NCI-H446 treated with DMSO at 0.1 percent for 48 hours (cell line): ENCODE measurements around the gene EGFLAM.
"Not testable (repeated sequence)": the region's sequence is repeated elsewhere in the genome, so short reads cannot be mapped to it uniquely, and the experiment has no call there.

Experiments used
- DNase-seq: peaks from one replicate; lab custom pipeline; 2025; lab: John Stamatoyannopoulos, UW

EGFLAM gene

DNA sequence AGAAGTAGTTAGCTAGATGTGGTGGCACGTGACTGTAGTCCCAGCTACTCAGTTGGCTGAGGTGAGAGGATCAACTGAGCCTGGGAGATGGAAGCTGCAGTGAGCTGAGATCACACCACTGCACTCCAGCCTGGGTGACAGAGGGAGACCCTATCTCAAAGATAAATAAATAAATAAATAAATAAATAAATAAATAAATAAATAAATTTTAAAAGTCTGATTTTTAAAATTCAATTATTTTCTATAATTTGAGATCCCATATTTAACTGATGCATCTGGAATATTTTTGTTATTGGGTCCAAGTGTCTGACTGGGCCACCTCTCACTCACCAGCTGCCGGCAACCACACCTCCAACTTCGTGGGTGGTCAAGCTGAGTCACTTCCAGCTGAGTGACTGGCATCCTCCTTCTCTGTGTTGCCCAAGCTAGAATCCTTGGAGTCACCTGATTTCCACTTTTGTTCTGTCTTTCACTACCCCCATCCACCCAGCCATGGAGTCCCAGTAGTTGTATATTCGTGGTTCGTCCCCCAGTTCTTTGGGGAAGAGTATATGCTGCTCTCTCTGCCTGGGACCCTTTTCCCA lies 70.9 kb downstream of the EGFLAM start:
- no peak for DNase-seq

DNA sequence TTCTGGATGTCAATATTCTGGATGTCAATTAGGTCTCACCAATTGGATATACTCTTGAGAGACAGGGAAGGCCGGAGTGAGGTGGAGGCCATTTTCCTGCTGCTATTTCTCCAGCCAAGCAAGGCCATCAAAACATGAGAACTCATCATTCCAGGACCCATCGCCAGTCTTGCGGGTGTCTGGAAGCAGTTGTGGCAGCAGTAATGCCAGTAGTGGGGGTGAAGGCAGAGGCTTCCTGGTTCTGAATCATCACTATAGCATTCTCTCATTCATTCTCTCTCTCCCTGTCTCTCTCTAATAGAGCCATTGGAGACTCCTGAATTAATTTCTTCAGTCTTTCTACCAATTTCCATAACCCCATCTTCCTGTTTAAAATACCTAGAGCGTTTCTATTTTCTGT lies 71.8 kb downstream of the EGFLAM start:
- no peak for DNase-seq

DNA sequence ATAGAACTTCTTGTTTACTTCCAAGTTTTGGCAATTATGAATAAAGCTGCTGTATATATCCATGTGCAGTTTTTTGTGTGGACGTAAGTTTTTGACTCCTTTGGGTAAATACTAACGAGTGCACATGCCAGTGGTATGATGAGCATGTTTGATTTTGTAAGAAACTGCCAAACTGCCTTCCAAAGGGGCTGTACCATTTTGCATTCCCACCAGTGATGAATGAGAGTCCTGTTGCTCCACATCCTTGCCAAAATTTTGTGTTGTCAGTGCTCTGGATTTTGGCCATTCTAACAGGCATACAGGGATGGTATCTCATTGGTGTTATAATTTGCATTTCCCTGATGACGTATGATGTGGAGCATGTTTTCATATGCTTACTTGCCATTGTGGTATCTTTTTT lies 73.5 kb downstream of the EGFLAM start:
- DNase-seq, result no peak

DNA sequence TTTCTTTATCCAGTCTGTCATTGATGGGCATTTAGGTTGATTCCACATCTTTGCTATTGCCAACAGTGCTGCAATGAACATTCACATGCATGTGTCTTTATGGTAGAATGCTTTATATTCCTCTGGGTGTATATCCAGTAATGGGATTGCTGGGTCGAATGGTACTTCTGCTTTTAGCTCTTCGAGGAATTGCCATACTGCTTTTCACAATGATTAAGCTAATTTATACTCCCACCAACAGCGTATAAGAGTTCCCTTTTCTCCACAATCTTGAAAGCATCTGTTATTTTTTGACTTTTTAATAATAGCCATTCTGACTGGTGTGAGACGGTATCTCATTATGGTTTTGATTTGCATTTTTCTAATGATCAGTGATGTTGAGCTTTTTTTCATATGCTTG lies 74.8 kb downstream of the EGFLAM start:
- not testable (repeated sequence) for DNase-seq

DNA sequence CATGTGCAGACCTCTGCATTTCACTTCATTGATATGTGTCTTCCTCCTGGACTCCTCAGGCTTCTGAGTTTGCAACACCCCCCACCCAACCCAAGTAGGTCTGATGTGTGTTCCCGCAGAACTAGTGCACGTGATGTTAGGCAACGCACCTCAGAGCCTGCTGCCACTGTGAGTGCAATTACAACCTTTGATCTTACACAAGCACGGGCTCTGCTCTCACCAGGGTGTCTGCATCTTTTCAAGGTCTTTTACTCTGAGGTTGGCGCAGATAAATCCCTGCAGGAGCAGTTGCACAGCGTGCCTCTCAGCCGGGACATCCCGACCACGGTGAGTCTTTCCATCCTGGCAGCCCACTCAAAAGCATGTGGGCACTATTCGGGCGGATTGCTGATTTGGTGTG lies 80.1 kb downstream of the EGFLAM start:
- DNase-seq, result no peak

DNA sequence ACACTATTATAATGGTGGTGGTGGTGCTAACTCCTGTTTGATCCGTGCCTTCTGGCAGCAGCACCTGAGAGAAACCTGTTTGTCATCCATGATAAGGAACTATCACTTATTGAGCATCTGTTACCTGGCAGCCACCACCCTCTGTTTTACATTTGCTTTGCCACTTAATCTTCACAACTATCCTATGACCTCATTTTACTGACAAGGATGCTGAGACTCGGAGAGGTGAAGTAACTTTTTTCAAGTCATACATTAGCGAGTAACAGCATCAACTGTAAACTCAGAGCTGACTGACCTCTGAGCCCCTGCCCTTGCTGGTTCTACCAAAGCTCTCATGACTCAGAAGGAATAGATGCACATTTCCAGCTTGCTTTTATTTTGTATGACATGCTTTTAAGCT lies 81.1 kb downstream of the EGFLAM start:
- DNase-seq, result no peak

DNA sequence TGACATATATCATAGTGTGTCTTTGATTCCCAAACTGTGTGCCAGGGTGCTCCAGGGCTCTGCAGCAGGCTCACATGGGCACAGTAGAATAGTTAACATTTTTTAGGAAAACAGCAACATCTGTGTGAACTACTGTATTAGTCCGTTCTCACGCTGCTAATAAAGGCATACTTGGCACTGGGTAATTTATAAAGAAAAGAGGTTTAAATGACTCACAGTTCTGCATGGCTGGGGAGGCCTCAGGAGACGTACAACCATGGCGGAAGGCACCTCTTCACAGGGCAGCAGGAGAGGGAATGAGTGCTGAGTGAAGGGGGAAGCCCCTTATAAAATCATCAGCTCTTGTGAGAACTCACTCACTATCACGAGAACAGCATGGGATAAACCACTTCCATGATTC lies 82.7 kb downstream of the EGFLAM start:
- no peak for DNase-seq

DNA sequence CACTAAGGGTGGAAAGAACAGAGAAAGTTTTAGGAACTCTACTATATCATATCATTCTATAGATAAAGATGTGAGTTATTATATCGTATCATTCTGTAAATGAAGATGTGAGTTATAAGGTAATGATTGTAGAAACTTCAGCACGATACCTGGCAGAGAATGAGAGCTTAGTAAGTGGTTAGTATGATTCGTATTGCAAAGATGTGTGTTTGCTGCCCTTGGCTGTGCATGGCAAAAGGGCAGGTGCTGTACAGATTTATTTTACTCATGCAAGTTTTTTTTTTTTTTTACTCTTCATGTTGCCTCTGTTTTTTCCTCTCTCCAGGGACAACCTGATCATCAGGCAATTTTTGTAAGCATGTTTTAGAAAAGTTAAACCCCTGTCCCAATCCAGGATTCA lies 83.3 kb downstream of the EGFLAM start:
- DNase-seq, result no peak

DNA sequence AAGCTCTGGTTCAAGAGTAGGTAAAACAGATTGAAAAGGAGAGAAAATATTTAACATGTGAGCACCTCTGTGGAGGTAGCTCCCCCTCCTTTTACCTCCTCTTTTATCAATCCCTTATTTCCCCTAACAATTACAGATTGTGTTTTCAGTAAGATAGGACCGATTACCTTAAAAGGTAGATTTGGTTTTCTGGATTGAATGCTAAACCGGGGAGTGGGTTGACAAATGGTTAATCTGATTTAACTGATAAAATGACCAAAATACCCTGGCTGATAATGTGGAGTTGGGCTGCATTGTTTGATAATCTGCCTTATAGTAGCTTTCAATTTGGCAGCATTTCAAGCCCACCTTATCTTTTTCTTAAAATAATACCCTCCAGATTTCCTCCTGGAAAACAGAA lies 83.9 kb downstream of the EGFLAM start:
- DNase-seq, result no peak

DNA sequence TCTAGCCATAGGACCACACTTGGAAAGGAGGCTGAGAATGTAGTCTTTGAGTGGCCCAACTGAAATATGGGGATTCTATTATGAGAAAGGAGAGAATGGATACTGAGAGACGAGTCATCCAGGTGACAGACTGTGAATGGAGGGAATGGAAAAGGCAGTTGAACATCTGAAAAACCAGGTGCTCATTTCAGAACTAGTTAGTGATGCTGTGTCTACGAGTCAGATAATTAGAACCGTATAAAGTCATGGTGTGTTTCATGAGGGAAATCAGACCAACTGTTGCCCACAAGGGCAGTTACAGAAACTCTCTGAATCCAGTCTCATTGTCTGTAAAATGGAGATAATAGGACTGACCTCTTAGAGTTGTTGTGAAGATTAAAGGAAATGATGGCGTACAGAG lies 86.5 kb downstream of the EGFLAM start:
- DNase-seq, result no peak

DNA sequence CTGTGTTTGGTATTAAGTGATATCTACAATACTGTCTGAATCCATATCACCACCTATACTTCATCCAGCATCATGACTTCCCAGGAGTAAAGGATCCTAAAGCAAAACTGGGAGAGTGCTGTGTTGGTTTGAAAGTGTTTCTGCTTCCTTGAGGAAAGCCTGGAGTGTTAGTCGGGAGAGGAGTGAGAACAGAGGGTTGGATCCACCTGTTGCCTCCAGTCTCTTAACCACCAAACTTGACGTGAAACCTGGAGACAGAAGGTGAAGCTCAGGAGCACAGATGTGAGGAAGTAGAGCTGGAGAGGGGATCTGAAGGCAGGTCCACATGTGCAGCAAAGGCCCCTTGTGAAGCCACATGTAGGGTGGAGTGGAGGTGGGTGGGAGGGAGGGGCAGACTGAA lies 88.2 kb downstream of the EGFLAM start:
- DNase-seq, result no peak

DNA sequence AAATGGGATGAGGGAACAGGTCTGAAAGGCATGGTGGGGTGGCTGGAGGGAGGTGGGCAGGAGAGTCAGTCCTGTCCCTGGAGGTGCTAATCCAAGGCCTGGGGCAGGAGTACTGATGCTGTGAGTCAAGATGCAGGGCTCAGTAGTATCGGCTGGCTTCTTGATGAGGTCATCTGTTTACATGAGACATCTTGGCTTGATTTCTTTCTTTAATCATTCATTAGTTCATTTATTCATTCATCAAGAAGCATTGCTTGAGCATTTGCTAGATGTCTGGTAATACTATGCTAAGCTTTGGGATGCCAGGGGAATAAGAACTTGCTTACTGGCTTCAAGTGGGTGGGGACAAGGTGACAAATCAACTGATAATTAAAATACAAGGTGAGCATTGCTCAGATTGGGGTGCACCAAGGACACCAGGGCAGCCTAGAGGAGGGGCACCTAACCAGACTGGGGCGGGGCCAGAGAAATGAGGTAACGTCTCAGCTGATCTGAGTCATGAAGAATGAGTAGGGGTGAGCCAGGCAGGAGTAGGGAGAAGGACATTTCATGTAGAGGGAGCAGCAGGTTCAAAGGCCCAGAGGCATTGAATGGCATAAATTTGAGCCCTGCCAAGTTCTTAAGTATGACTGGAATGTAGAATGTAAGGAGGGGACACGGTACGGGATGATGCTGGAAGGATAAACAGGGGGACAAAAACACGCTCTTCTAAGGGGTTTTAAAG lies 88.8 kb downstream of the EGFLAM start:
- no peak for DNase-seq

DNA sequence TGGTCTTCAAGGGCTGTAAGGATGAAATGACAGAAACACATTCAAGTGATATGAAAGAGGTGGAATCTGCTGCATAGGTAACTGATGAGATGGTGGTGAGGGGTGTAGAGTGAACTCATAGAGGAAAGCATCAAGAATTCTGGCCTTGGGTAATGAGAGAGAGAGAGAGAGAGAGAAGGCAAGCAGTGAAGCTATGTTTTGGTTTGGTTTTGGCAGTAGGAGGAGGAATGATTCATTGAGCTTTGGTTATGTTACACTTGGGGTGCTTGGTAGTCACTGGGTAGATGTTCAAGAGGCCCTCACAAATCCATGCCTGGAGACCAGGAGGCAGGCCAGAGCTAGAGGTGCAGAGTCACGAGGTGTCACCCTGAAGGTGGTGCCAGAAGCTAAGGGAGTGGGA lies 89.5 kb downstream of the EGFLAM start:
- no peak for DNase-seq

DNA sequence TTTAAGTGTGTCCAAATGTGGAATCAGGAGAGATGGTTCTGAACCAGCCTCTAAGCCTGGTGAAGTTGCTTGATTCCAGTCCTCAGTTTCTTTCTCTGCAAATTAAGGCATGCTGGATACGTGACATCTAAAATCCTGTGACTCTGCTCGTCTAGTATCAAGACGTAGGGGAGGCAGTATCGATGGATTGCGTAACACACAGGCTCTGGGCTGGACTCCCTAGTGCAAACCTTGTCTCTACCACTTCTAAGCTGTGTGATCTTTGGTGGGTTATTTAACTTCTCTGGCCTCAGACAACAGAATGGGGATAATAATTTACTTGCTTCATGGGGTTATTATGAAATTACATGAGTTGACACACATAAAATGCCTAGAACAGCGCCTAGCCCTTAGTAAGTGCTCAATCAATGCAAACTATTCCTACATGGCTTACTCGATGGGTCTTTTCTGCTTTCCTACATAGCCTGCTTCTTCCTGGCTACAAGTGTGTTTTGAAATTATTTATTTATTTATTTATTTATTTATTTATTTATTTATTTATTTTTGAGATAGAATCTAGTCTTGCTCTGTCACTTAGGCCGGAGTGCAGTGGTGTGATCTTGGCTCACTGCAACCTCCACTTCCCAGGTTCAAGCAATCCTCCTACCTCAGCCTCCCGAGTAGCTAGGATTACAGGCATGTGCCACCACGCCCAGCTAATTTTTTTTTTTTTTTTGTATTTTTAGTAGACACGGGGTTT lies 102.1 kb downstream of the EGFLAM start:
- no peak for DNase-seq

DNA sequence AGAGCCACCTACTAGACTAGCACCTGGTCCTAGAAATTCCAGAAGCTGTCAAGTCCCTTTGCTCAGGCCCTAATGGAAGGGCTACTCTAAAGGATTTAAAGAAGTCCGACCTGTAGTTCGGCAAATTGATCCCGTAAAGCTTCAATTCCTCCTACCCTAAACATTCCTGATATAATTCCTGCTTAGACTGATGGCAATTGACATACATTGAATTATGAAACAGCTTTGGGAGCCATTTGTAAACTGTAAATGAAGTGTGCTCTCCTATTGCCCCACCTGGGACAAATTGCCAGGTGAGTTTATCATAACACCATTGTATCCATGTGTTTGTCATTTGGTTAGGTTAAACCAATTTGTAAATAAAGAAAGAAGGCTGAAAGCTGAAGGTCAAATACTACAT lies 104.4 kb downstream of the EGFLAM start:
- DNase-seq, result no peak

DNA sequence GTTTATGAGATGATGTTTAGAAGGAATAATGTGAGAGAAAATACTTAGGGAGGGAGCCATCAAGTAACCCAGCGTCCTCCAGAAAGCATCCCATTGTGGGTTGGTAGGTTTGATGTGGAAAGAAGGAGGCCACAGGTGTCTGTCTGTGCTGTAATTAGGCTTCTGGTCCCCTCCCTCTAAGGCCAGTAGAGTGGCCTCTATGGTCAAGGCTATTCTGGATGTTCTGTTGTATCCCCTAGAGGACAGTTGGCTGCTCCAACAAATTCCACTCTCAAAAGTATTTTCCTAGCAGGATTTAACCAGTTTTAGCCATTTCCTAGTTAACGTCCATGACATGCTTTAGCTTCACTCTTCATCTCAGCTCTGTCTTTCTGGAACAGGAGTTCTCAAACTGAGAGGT lies 106.5 kb downstream of the EGFLAM start:
- DNase-seq, result no peak

DNA sequence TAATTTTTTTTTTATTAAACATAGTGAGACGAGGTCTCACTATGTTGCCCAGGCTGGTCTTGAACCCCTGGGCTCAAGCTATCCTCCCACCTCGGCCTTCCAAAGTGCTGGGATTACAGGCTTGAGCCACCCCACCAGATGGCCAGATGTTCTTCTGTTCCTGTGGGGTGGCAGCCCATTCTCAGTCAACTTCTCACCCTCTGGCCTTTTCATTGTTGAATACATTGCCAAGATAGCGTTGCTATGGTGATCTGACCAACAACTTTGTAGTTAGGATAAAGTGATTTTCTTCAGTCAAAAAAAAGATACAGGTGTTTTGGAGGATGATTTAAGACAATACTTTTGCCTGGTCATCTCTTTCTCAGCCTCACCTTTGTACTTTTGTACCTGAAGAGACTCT lies 109.1 kb downstream of the EGFLAM start:
- no peak for DNase-seq

DNA sequence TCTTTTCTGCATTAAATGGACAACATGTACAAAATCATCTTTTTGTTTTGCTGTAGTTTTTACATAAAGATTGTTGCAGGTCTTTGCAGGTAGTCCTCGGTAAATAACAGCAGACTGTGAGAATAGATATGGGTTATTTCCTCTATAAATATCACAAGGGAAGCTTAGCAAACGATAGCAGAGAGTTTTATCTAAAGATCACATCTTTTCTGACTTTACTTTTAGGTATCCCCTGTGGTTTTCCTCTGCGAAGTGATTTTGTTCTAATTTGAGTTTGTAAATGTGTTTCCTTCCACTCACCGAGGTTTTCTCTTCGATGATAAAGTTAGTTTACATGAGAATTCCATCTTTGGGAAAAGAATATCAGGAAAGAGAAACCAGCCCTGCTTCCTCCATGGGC lies 109.6 kb downstream of the EGFLAM start:
- no peak for DNase-seq

DNA sequence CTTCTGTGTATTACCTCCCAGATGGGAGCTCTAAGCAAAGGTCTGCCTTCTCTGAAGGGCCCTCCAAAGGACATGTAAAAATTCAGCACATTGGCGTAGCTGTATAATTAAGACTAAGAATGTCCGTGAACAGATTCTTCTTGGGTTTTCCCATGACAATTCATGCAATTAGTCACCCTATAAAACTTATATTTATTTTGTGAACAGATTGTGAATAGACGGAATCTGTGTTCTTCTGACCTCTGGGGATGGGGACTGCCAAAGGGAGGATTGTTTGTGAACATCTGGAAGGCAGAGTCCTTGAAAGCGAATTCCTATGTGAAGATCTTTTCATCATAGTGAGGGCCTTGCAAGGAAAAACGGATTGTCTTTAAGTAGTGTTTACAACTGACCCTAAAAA lies 111.3 kb downstream of the EGFLAM start:
- DNase-seq, result no peak

DNA sequence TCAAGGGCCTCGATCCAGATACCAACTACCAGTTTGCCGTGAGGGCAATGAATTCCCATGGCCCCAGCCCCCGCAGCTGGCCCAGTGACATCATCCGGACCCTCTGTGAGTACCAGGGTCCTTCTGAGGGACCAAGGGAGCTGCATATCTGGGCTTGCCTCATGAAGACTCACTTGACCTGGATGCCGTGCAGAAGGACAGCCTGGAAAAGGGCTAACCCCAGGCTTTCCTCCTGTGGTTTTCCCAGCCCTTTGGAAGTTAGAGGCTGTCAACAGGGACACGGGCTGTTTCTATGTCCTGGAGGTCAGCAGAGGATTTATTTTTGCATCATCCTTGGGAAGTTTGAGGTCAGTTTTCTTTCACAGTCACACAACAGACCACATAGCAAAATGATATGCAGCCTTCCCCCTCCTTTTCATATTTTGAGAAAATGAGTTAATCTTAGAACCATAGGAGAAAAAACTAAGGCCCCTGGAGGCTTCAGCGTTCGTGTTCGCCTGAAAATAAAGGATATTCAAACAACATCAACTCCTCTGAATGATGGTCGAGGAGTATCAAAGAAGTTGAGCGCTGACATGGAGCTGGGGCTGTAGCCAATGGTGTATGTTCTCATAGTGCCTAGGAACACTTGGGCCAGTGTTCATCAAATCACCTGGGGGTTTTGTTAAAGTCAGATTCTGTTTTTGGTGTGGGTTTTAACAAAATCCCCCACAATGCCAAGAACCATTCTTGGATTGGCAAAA lies 112.2 kb downstream of the EGFLAM start:
- no peak for DNase-seq

DNA sequence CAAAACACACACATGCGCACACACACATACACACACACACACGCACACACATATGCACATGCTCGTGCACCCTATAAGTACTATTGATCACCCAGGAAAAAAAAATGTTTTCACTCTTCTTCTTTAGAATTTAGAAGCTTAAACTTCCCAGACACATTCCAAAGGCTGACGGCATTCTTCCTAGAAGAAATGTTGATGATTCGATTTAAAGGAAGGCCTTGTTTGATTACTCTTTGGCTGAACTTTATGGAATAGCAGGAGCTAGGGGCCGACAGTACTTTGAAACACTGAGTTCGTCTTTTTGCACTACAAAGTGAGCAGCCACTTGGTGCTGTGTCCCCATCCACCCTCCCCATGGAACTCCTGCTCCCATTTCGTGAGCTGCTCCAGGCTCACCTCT lies 113.2 kb downstream of the EGFLAM start:
- DNase-seq, result no peak

DNA sequence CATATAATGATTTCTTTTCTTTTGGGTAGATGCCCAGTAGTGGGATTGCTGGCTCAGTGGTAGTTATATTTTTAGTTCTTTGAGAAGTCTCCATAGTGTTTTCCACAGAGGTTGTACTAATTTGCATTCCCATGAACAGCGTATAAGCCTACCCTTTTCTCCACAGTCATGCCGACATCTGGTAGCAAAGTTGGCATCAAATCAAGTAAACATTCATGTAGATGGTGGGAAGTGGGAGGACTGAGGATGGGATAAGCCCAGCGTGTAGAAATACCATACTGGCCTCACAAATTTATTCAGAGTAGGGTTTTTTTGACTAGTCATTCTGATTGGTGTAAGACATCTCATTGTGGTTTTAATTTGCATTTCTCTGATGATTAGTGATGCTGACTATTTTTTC lies 115.4 kb downstream of the EGFLAM start:
- no peak for DNase-seq

DNA sequence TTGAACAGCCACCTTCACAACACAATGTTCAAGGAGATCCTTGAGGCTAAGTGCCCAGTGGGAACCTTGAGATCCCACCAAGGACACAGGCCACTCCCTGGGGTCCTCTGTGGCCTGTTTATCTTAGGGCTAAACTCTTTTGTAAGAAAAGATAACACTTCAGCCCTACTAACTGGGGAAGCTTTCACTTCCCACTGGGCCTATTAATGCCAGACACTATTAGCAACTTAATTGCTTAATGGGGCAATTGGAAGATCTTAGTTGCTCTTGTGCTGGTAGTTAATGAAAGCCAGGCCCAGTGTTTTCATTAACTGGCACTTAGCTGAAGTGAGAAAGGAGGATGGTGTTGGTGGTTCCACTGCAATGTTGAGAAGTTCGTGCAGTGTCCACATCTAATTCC lies 117.1 kb downstream of the EGFLAM start:
- DNase-seq, result no peak
